ENCODE results near the gene IGSF10.

DNA sequence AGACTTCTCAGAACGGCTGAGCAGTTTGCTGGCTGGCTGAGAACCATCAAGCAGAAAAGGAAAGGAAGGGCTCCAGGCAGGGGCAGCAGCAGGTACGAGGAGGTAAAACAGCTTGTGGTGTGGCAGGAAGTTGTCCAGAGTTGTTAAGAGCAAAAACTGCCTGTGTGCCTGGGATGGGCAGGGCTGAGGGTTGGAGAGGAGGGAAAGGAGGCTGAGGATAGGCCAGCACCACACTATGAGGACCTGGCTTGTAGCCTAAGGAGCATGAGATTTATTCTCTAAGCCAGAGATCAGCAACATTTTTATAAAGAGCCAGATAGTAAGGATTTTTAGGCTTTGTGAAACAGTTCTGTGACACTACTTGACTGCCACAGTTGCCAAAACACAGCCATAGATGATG is 8.0 kb downstream of the IGSF10 start:
- TF ChIP-seq, protein P1, sequence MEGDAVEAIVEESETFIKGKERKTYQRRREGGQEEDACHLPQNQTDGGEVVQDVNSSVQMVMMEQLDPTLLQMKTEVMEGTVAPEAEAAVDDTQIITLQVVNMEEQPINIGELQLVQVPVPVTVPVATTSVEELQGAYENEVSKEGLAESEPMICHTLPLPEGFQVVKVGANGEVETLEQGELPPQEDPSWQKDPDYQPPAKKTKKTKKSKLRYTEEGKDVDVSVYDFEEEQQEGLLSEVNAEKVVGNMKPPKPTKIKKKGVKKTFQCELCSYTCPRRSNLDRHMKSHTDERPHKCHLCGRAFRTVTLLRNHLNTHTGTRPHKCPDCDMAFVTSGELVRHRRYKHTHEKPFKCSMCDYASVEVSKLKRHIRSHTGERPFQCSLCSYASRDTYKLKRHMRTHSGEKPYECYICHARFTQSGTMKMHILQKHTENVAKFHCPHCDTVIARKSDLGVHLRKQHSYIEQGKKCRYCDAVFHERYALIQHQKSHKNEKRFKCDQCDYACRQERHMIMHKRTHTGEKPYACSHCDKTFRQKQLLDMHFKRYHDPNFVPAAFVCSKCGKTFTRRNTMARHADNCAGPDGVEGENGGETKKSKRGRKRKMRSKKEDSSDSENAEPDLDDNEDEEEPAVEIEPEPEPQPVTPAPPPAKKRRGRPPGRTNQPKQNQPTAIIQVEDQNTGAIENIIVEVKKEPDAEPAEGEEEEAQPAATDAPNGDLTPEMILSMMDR (IDR thresholded peaks at IDR 0.05): no peak
- no peak for TF ChIP-seq ZFX (IDR thresholded peaks at IDR 0.05; ENCODE audit: borderline replicate concordance)
